ENCODE measurements around the gene GSTA5.
"Not testable (repeated sequence)": the region's sequence is repeated elsewhere in the genome, so short reads cannot be mapped to it uniquely, and the experiment has no call there.

GSTA5 gene

GRCh38 chr6:52868240-52868639, 27.6 kb upstream of the GSTA5 start:
- no peak for ATAC-seq
- TF ChIP-seq, protein P1, sequence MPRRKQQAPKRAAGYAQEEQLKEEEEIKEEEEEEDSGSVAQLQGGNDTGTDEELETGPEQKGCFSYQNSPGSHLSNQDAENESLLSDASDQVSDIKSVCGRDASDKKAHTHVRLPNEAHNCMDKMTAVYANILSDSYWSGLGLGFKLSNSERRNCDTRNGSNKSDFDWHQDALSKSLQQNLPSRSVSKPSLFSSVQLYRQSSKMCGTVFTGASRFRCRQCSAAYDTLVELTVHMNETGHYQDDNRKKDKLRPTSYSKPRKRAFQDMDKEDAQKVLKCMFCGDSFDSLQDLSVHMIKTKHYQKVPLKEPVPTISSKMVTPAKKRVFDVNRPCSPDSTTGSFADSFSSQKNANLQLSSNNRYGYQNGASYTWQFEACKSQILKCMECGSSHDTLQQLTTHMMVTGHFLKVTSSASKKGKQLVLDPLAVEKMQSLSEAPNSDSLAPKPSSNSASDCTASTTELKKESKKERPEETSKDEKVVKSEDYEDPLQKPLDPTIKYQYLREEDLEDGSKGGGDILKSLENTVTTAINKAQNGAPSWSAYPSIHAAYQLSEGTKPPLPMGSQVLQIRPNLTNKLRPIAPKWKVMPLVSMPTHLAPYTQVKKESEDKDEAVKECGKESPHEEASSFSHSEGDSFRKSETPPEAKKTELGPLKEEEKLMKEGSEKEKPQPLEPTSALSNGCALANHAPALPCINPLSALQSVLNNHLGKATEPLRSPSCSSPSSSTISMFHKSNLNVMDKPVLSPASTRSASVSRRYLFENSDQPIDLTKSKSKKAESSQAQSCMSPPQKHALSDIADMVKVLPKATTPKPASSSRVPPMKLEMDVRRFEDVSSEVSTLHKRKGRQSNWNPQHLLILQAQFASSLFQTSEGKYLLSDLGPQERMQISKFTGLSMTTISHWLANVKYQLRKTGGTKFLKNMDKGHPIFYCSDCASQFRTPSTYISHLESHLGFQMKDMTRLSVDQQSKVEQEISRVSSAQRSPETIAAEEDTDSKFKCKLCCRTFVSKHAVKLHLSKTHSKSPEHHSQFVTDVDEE (CRISPR knock-in tag; IDR thresholded peaks at IDR 0.05), result no peak
- TF ChIP-seq, protein P2, sequence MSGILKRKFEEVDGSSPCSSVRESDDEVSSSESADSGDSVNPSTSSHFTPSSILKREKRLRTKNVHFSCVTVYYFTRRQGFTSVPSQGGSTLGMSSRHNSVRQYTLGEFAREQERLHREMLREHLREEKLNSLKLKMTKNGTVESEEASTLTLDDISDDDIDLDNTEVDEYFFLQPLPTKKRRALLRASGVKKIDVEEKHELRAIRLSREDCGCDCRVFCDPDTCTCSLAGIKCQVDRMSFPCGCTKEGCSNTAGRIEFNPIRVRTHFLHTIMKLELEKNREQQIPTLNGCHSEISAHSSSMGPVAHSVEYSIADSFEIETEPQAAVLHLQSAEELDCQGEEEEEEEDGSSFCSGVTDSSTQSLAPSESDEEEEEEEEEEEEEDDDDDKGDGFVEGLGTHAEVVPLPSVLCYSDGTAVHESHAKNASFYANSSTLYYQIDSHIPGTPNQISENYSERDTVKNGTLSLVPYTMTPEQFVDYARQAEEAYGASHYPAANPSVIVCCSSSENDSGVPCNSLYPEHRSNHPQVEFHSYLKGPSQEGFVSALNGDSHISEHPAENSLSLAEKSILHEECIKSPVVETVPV (CRISPR knock-in tag; IDR thresholded peaks at IDR 0.05), result no peak
- TF ChIP-seq ZFP30 (CRISPR knock-in tag; IDR thresholded peaks at IDR 0.05) (no peak), ISL1 (CRISPR knock-in tag; IDR thresholded peaks at IDR 0.05) (no peak), RARB (CRISPR knock-in tag; IDR thresholded peaks at IDR 0.05) (no peak), ZNF8 (CRISPR knock-in tag; IDR thresholded peaks at IDR 0.05) (no peak)

GRCh38 chr6:52861151-52861550, 20.5 kb upstream of the GSTA5 start:
- ATAC-seq, result not testable (repeated sequence)

GRCh38 chr6:52858416-52858815, 17.8 kb upstream of the GSTA5 start:
- ATAC-seq, result no peak
- TF ChIP-seq ZNF565 (CRISPR knock-in tag; conservative IDR thresholded peaks at IDR 0.05; ENCODE audit: low read depth) (no peak), ISL1 (CRISPR knock-in tag; IDR thresholded peaks at IDR 0.05) (no peak), OSR1 (CRISPR knock-in tag; IDR thresholded peaks at IDR 0.05) (no peak), ESRRG (CRISPR knock-in tag; IDR thresholded peaks at IDR 0.05) (no peak), CSDC2 (CRISPR knock-in tag; IDR thresholded peaks at IDR 0.05) (no peak), CREB5 (CRISPR knock-in tag; IDR thresholded peaks at IDR 0.05; ENCODE audit: low read depth) (no peak)

DNA sequence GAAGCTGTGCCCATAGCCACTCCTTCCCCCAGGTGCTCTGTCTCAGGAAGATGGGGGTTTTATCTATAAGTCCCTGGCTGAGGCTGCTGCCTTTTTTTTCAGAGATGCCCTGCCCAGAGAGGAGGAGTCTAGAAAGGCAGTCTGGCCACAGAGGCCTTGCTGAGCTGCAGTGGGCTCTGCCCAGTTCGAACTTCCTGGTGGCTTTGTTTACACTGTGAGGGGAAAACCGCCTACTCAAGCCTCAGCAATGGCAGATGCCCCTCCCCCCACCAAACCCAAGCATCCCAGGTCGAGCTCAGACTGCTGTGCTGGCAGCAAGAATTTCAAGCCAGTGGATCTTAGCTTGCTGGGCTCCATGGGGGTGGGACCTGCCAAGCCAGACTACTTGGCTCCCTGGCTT, 15.5 kb upstream of the GSTA5 start:
- not testable (repeated sequence) for ATAC-seq

DNA sequence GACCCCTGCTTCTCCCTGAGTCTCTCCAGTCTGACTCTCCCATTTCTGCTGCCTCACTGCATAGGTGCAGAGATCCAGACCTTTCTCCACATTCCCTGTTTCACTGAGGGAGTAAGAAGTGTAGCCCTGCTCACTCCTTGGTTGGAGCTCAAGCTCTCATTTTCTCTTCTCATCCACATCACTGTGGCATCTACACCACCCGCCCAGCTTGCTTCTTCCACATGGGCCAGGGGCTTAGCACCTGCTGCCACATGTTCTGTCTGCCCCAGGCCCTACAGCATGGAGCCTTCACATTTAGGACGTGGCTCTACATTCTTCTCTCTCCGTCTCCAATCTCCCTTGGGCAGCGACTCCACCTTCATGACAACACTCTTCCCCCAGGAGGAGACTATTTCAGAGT, 8.5 kb upstream of the GSTA5 start:
- no peak for TF ChIP-seq RARB (CRISPR knock-in tag; IDR thresholded peaks at IDR 0.05)
- TF ChIP-seq ZNF8 (CRISPR knock-in tag; IDR thresholded peaks at IDR 0.05), result no peak
- TF ChIP-seq BACH2 (CRISPR knock-in tag; IDR thresholded peaks at IDR 0.05; ENCODE audit: borderline replicate concordance), result no peak
- TF ChIP-seq CSDC2 (CRISPR knock-in tag; IDR thresholded peaks at IDR 0.05), result no peak
- TF ChIP-seq SNAI2 (CRISPR knock-in tag; IDR thresholded peaks at IDR 0.05), result no peak
- no peak for TF ChIP-seq ZFP30 (CRISPR knock-in tag; IDR thresholded peaks at IDR 0.05)
- TF ChIP-seq, protein P1 (CRISPR knock-in tag; IDR thresholded peaks at IDR 0.05), result no peak
- TF ChIP-seq GLIS3 (CRISPR knock-in tag; IDR thresholded peaks at IDR 0.05), result no peak
- TF ChIP-seq PPARA (CRISPR knock-in tag; IDR thresholded peaks at IDR 0.05; ENCODE audit: borderline replicate concordance), result no peak
- TF ChIP-seq, protein P3, sequence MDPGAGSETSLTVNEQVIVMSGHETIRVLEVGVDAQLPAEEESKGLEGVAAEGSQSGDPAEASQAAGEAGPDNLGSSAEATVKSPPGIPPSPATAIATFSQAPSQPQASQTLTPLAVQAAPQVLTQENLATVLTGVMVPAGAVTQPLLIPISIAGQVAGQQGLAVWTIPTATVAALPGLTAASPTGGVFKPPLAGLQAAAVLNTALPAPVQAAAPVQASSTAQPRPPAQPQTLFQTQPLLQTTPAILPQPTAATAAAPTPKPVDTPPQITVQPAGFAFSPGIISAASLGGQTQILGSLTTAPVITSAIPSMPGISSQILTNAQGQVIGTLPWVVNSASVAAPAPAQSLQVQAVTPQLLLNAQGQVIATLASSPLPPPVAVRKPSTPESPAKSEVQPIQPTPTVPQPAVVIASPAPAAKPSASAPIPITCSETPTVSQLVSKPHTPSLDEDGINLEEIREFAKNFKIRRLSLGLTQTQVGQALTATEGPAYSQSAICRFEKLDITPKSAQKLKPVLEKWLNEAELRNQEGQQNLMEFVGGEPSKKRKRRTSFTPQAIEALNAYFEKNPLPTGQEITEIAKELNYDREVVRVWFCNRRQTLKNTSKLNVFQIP (CRISPR knock-in tag; IDR thresholded peaks at IDR 0.05; ENCODE audit: borderline replicate concordance, low read depth), result no peak
- no peak for TF ChIP-seq ZC3H10 (CRISPR knock-in tag; IDR thresholded peaks at IDR 0.05)
- no peak for TF ChIP-seq ZNF70 (CRISPR knock-in tag; IDR thresholded peaks at IDR 0.05)
- no peak for TF ChIP-seq ZFP3 (CRISPR knock-in tag; IDR thresholded peaks at IDR 0.05)
- TF ChIP-seq, protein P4, sequence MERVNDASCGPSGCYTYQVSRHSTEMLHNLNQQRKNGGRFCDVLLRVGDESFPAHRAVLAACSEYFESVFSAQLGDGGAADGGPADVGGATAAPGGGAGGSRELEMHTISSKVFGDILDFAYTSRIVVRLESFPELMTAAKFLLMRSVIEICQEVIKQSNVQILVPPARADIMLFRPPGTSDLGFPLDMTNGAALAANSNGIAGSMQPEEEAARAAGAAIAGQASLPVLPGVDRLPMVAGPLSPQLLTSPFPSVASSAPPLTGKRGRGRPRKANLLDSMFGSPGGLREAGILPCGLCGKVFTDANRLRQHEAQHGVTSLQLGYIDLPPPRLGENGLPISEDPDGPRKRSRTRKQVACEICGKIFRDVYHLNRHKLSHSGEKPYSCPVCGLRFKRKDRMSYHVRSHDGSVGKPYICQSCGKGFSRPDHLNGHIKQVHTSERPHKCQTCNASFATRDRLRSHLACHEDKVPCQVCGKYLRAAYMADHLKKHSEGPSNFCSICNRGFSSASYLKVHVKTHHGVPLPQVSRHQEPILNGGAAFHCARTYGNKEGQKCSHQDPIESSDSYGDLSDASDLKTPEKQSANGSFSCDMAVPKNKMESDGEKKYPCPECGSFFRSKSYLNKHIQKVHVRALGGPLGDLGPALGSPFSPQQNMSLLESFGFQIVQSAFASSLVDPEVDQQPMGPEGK (CRISPR knock-in tag; IDR thresholded peaks at IDR 0.05; ENCODE audit: borderline replicate concordance), result no peak
- no peak for TF ChIP-seq CREB5 (CRISPR knock-in tag; IDR thresholded peaks at IDR 0.05; ENCODE audit: low read depth)

More for the DNA sequence above, 8.5 kb upstream of the GSTA5 start:
- ATAC-seq, result no peak

Measured in SK-N-SH treated with all-trans-retinoic acid at 6 μM for 48 hours (cell line).